CD14-positive monocyte (primary cell): ENCODE measurements around the gene CTTNBP2. TPM values are rescaled to one million over a fixed set of nuclear protein-coding genes. Genes with fewer than 3 reads are reported as not detected.

Experiments
- DNase-seq, 3 donors: peaks; one replicate each; pipeline ENCODE4 v3.0.0-alpha.2; 2011 to 2022
- H2AFZ ChIP-seq: 2 replicates; pipeline ENCODE4 v1.6.0; 2012; ENCODE audit warnings: mild to moderate bottlenecking, low read depth, low read length, inconsistent platforms; ENCODE audit not compliant: insufficient read depth, poor library complexity, severe bottlenecking
- H3K27ac ChIP-seq, 2 donors: 1 replicate in 1 of 2; 2 replicates in 1 of 2; pipeline ENCODE4 v1.5.1; 2012 to 2013; ENCODE audit warnings: low read length in 2 of 2, control low read depth in 1 of 2, inconsistent platforms in 1 of 2, low read depth in 1 of 2, mild to moderate bottlenecking in 1 of 2
- H3K27me3 ChIP-seq, 2 donors: one replicate each; pipeline versions ENCODE4 v1.6.0 to v1.6.1; 2011 to 2013; ENCODE audit warnings: low read length in 2 of 2; ENCODE audit not compliant: control insufficient read depth in 2 of 2, insufficient read depth in 2 of 2
- H3K36me3 ChIP-seq, 2 donors: replicated peaks in 1 of 2; 1 replicate in 1 of 2; 2 replicates in 1 of 2; pipeline versions ENCODE4 v1.5.1 to v1.6.1; 2012 to 2013; ENCODE audit warnings: low read length in 2 of 2, control low read depth in 1 of 2, inconsistent platforms in 1 of 2, mild to moderate bottlenecking in 1 of 2; ENCODE audit not compliant: insufficient read depth in 2 of 2, control insufficient read depth in 1 of 2
- H3K4me1 ChIP-seq, 2 donors: 1 replicate in 1 of 2; 2 replicates in 1 of 2; pipeline versions ENCODE4 v1.5.1 to v1.6.1; 2012 to 2013; ENCODE audit warnings: low read length in 2 of 2, control low read depth in 1 of 2, inconsistent platforms in 1 of 2, mild to moderate bottlenecking in 1 of 2, moderate library complexity in 1 of 2; ENCODE audit not compliant: insufficient read depth in 2 of 2, control insufficient read depth in 1 of 2
- H3K4me2 ChIP-seq: replicated peaks from 2 replicates; pipeline ENCODE3; 2012; ENCODE audit warnings: low read length, moderate library complexity, mild to moderate bottlenecking; ENCODE audit not compliant: poor library complexity, severe bottlenecking; ENCODE audit errors: extremely low read depth
- H3K4me3 ChIP-seq, 3 experiments: fragments of 200-600 bp in 1 of 3; sonication (generic) in 1 of 3; replicated peaks in 1 of 3; 1 replicate in 2 of 3; 2 replicates in 1 of 3; pipeline ENCODE4 v1.5.1; 2011 to 2013; ENCODE audit warnings: low read length in 3 of 3, mild to moderate bottlenecking in 3 of 3, control low read depth in 2 of 3, low read depth in 2 of 3, inconsistent platforms in 1 of 3, moderate library complexity in 1 of 3
- H3K79me2 ChIP-seq: 2 replicates; pipeline ENCODE4 v1.6.0; 2012; ENCODE audit warnings: mild to moderate bottlenecking, control low read depth, inconsistent platforms, low read length, moderate library complexity; ENCODE audit not compliant: insufficient read depth
- H3K9ac ChIP-seq: 2 replicates; pipeline ENCODE4 v1.6.0; 2017; ENCODE audit warnings: low read length, mild to moderate bottlenecking; ENCODE audit not compliant: insufficient read depth, poor library complexity, severe bottlenecking
- H3K9me3 ChIP-seq, 2 donors: replicated peaks in 1 of 2; 1 replicate in 1 of 2; 2 replicates in 1 of 2; pipeline versions ENCODE4 v1.5.1 to v1.6.1; 2012 to 2013; ENCODE audit warnings: low read length in 2 of 2, control low read depth in 1 of 2; ENCODE audit not compliant: control insufficient read depth in 1 of 2, insufficient read depth in 1 of 2
- H4K20me1 ChIP-seq: 2 replicates; pipeline ENCODE4 v1.6.0; 2012; ENCODE audit warnings: mild to moderate bottlenecking, low read length, control low read depth, moderate library complexity; ENCODE audit not compliant: insufficient read depth
- H3K27ac Mint-ChIP-seq, 7 donors: one replicate each; pipeline ENCODE4 v1.8.0; 2020; ENCODE audit warnings: mild to moderate bottlenecking in 7 of 7, mixed read lengths in 7 of 7, moderate library complexity in 6 of 7, inconsistent platforms in 2 of 7
- H3K27me3 Mint-ChIP-seq, 3 donors: one replicate each; pipeline ENCODE4 v1.8.0; 2021 to 2022; ENCODE audit warnings: low read depth in 3 of 3, mild to moderate bottlenecking in 3 of 3, mixed read lengths in 3 of 3, moderate library complexity in 3 of 3, inconsistent platforms in 1 of 3
- H3K36me3 Mint-ChIP-seq, 2 donors: one replicate each; pipeline ENCODE4 v1.8.0; 2020; ENCODE audit warnings: mixed read lengths in 2 of 2, inconsistent platforms in 1 of 2, mild to moderate bottlenecking in 1 of 2
- H3K4me1 Mint-ChIP-seq: one replicate; pipeline ENCODE4 v1.8.0; 2020; ENCODE audit warnings: mild to moderate bottlenecking, mixed read lengths
- H3K4me3 Mint-ChIP-seq, 2 donors: one replicate each; pipeline ENCODE4 v1.8.0; 2020; ENCODE audit warnings: mild to moderate bottlenecking in 2 of 2, mixed read lengths in 2 of 2, moderate library complexity in 1 of 2
- H3K9me3 Mint-ChIP-seq, 7 donors: one replicate each; pipeline ENCODE4 v1.8.0; 2020 to 2022; ENCODE audit warnings: mixed read lengths in 7 of 7, mild to moderate bottlenecking in 6 of 7, moderate library complexity in 6 of 7, inconsistent platforms in 2 of 7
- WGBS: methylation state at CpG from one replicate; pipeline ENCODE4 v1.1.5; 2013; ENCODE audit warnings: missing lambda C conversion rate; ENCODE audit not compliant: insufficient coverage; 5-methylcytosine and 5-hydroxymethylcytosine counted together
- intact Hi-C, 2 donors: fragments of 100-400 bp; cut with micrococcal nuclease; formaldehyde crosslinking; loops; one replicate each; pipeline versions ENCODE4 v1.15.0 to v1.15.1; 2023
- polyA plus RNA-seq, 3 donors: library from polyadenylated mRNA; depleted of rRNA in 1 of 3; unstranded in 2 of 3; stranded (reverse) in 1 of 3; fragments of 300-500 nt in 2 of 3; fragments of >200 nt in 1 of 3; fragmentation: Illumina TruSeq in 2 of 3; gene quantifications; 1 replicate in 2 of 3; 2 replicates in 1 of 3; pipeline ENCODE4 v1.2.3, GENCODE V29; 2012 to 2021
- TF ChIP-seq, protein P1 (sequence below): fragments of 200-600 bp; IDR thresholded peaks from one replicate; pipeline ENCODE4 v1.8.0; 2022; ENCODE audit warnings: antibody characterized with exemption, mild to moderate bottlenecking

CTTNBP2 gene
- polyA plus RNA-seq, 3 donors: 0.38 to 1.4 TPM; not detected in 1

DNA sequence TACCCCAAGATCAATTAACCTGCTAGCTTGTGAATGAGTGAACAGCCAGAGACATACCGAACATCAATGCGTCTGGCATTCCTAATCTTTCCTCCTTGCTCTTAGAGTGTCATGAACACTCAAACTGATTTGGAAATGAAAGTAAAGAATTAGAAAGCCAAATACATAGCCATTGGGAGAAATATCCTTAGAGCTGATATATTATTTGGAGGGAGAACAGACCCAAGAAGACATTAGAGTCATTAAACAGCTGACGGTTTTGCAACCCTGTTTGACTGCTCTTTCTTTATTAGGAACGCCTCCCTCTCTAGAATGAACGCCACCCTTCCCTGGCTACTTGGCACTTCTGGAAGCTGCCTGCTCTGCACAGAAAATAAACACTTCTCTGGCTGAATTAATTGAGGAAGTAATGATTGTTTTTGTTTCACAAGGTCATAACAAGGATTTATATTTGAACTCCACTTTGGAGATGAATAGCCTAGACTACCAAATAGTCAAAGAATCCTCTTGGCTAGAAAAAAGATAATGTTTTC, 42.8 kb downstream of the CTTNBP2 start:
- TF ChIP-seq, protein P1, sequence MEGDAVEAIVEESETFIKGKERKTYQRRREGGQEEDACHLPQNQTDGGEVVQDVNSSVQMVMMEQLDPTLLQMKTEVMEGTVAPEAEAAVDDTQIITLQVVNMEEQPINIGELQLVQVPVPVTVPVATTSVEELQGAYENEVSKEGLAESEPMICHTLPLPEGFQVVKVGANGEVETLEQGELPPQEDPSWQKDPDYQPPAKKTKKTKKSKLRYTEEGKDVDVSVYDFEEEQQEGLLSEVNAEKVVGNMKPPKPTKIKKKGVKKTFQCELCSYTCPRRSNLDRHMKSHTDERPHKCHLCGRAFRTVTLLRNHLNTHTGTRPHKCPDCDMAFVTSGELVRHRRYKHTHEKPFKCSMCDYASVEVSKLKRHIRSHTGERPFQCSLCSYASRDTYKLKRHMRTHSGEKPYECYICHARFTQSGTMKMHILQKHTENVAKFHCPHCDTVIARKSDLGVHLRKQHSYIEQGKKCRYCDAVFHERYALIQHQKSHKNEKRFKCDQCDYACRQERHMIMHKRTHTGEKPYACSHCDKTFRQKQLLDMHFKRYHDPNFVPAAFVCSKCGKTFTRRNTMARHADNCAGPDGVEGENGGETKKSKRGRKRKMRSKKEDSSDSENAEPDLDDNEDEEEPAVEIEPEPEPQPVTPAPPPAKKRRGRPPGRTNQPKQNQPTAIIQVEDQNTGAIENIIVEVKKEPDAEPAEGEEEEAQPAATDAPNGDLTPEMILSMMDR: no peak
- Mint-ChIP-seq H3K4me3 (no peak overlapping the region), H3K27me3 (peaks cover 1 to 3% (median 2%) of the 10 kb centered on the region in 3 donors), H3K9me3 (peaks cover 0 to 8% (median 0%) of the 10 kb centered on the region in 7 donors), H3K36me3 (no peaks in the 10 kb centered on the region), H3K27ac (peak overlapping the region in 1 of 7 donors; percentile 44), H3K4me1 (no peaks in the 10 kb centered on the region)
- H3K4me1 ChIP-seq: peaks cover 0 to 4% of the 10 kb centered on the region in 2 donors
- no peak overlapping the region for H3K27ac ChIP-seq
- no peaks in the 10 kb centered on the region for H3K36me3 ChIP-seq
- no peak overlapping the region for H3K4me3 ChIP-seq
- no peaks in the 10 kb centered on the region for H3K27me3 ChIP-seq
- H3K79me2 ChIP-seq: no peaks in the 10 kb centered on the region
- H2AFZ ChIP-seq: no peak overlapping the region
- no peaks in the 10 kb centered on the region for H3K9me3 ChIP-seq
- no peak overlapping the region for H3K4me2 ChIP-seq
- no CpG with 5 or more reads among the region's 5 CpGs for WGBS
- intact Hi-C loops: no loop called here
- no peaks in the 10 kb centered on the region for H4K20me1 ChIP-seq
- H3K9ac ChIP-seq: no peak overlapping the region
- no peak for DNase-seq

DNA sequence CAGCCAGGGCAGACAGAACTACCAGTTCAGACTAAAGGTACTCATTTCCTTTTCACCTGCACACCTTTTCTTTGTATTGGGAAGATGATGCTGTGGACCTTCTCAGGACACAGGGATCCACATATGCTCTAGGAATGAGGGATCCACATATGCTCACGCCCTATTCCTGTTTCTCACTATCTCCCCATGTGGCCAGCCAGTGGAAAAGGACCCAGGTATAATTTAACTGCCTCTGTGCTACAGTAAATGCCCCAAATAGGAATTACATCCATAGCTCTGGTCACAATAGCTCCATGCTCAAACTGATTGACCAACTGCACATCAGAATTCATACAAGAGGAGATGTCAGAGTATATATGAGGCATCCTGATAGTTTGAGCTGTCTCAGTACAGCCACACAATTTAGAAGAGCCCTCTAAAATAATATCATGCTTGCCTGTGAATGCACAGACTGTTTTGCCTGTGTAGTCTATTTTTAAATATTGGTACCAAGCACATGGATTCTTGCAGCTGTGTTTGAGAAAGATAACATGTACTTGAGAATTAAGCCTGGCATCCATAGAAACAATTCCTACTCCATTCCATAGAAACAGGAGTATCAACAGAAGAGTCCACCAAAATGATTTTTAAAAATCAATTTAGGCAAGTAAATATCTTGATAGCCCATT, 43.7 kb downstream of the CTTNBP2 start:
- TF ChIP-seq, protein P1: no peak
- WGBS: no CpG with 5 or more reads among the region's 1 CpG

More for the DNA sequence above, 43.7 kb downstream of the CTTNBP2 start:
- Histone ChIP-seq H3K9me3 (no peaks in the 10 kb centered on the region), H3K9ac (no peak overlapping the region), H2AFZ (no peak overlapping the region), H4K20me1 (no peaks in the 10 kb centered on the region), H3K27ac (no peak overlapping the region), H3K27me3 (no peaks in the 10 kb centered on the region), H3K79me2 (no peaks in the 10 kb centered on the region), H3K4me2 (no peak overlapping the region), H3K4me1 (peaks cover 0 to 4% of the 10 kb centered on the region in 2 donors), H3K4me3 (no peak overlapping the region), H3K36me3 (no peaks in the 10 kb centered on the region)
- Mint-ChIP-seq H3K4me1 (no peaks in the 10 kb centered on the region), H3K27me3 (peaks cover 1 to 3% (median 2%) of the 10 kb centered on the region in 3 donors), H3K27ac (no peak overlapping the region), H3K4me3 (no peak overlapping the region), H3K36me3 (no peaks in the 10 kb centered on the region), H3K9me3 (peaks cover 0 to 8% (median 0%) of the 10 kb centered on the region in 7 donors)
- DNase-seq: no peak
- intact Hi-C loops: no loop called here
